Endothelial cell of umbilical vein (primary cell): Measurements from ENCODE around the gene STUM. TPM values are rescaled to one million over a fixed set of nuclear protein-coding genes. Genes with fewer than 3 reads are reported as not detected.

Experiments used
- BruUV-seq: library from RNA; stranded (reverse); fragments of 400-500 nt; replicated peaks from 2 replicates; lab custom pipeline; 2021; lab: Mats Ljungman, UMichigan
- CTCF ChIA-PET: fragments of 300-600, 350-600 bp; sonication (Branson Sonifier 250); formaldehyde crosslinking; loops from one replicate; lab custom pipeline; 2021; ENCODE audit warnings: antibody characterized with exemption, inconsistent platforms; lab: Charles Lee
- POLR2A ChIA-PET: fragments of 300-600, 350-600 bp; sonication (Branson Sonifier 250); formaldehyde crosslinking; loops from one replicate; lab custom pipeline; 2021; ENCODE audit warnings: antibody characterized with exemption, inconsistent platforms; lab: Charles Lee
- DNase-seq: peaks from one replicate; pipeline ENCODE4 v3.0.0-alpha.2; 2011; ENCODE audit warnings: low read depth, low spot score
- FAIRE-seq: peaks from 2 replicates; lab custom pipeline; 2011; peaks lifted over from hg19 to GRCh38; lab: Jason Lieb, UNC
- H2AFZ ChIP-seq: 2 replicates; pipeline ENCODE4 v1.6.0; 2012; ENCODE audit warnings: low read depth, low read length, control low read depth, inconsistent platforms
- H3K27ac ChIP-seq: 2 replicates; pipeline ENCODE4 v1.5.1; 2011; ENCODE audit warnings: low read depth, mild to moderate bottlenecking, control low read depth, low read length, moderate library complexity; ENCODE audit not compliant: insufficient read depth
- H3K27me3 ChIP-seq, 2 experiments: 2 replicates each; pipeline versions ENCODE4 v1.6.0 to v1.6.1; 2011; ENCODE audit warnings: low read length in 2 of 2, mixed read lengths in 1 of 2; ENCODE audit not compliant: control insufficient read depth in 2 of 2, insufficient read depth in 2 of 2
- H3K36me3 ChIP-seq, 2 experiments: 2 replicates in 1 of 2; 3 replicates in 1 of 2; pipeline ENCODE4 v1.5.1; 2011; ENCODE audit warnings: low read length in 2 of 2, mild to moderate bottlenecking in 1 of 2, moderate library complexity in 1 of 2; ENCODE audit not compliant: control insufficient read depth in 2 of 2, insufficient read depth in 2 of 2; ENCODE audit errors: extremely low read depth in 1 of 2
- H3K4me1 ChIP-seq: 3 replicates; pipeline ENCODE4 v1.5.1; 2011; ENCODE audit warnings: mild to moderate bottlenecking, low read length; ENCODE audit not compliant: control insufficient read depth, insufficient read depth; ENCODE audit errors: extremely low read depth
- H3K4me2 ChIP-seq: 2 replicates; pipeline ENCODE4 v1.6.1; 2011; ENCODE audit warnings: low read length, control low read depth, mixed read lengths; ENCODE audit not compliant: insufficient read depth
- H3K4me3 ChIP-seq, 3 experiments: fragments of 200-600 bp in 1 of 3; sonication (generic), shearing (Covaris generic) in 1 of 3; replicated peaks in 1 of 3; 2 replicates each; pipeline ENCODE4 v1.5.1; 2011 to 2016; ENCODE audit warnings: control low read depth in 3 of 3, low read length in 3 of 3, mild to moderate bottlenecking in 2 of 3, inconsistent platforms in 1 of 3, low read depth in 1 of 3, moderate library complexity in 1 of 3; ENCODE audit not compliant: insufficient read depth in 1 of 3
- H3K79me2 ChIP-seq: 2 replicates; pipeline ENCODE4 v1.6.0; 2012; ENCODE audit warnings: low read length, inconsistent platforms; ENCODE audit not compliant: control insufficient read depth, insufficient read depth
- H3K9ac ChIP-seq: replicated peaks from 2 replicates; pipeline ENCODE3; 2011; ENCODE audit warnings: low read length, control low read depth; ENCODE audit not compliant: insufficient read depth; ENCODE audit errors: extremely low read depth
- H3K9me1 ChIP-seq: replicated peaks from 3 replicates; pipeline ENCODE4 v1.6.0; 2011; ENCODE audit warnings: mild to moderate bottlenecking, low read length; ENCODE audit not compliant: control insufficient read depth, insufficient read depth; ENCODE audit errors: extremely low read depth
- H3K9me3 ChIP-seq: replicated peaks from 2 replicates; pipeline ENCODE4 v1.5.1; 2012; ENCODE audit warnings: low read length, inconsistent platforms; ENCODE audit not compliant: control insufficient read depth, insufficient read depth
- H4K20me1 ChIP-seq: replicated peaks from 2 replicates; pipeline ENCODE3; 2011; ENCODE audit warnings: mild to moderate bottlenecking, low read length; ENCODE audit not compliant: control insufficient read depth, insufficient read depth; ENCODE audit errors: extremely low read depth
- CTCF ChIP-seq, 2 donors: IDR thresholded peaks; 1 replicate in 1 of 2; 2 replicates in 1 of 2; pipeline ENCODE4 v1.5.1; 2011; ENCODE audit warnings: low read length in 2 of 2, mild to moderate bottlenecking in 2 of 2, moderate library complexity in 2 of 2, control low read depth in 1 of 2, inconsistent platforms in 1 of 2, low read depth in 1 of 2; ENCODE audit not compliant: insufficient read depth in 1 of 2; ENCODE audit errors: extremely low read depth in 1 of 2
- EZH2 ChIP-seq: IDR thresholded peaks from 2 replicates; pipeline ENCODE4 v1.6.1; 2012; ENCODE audit warnings: borderline replicate concordance, low read depth, mild to moderate bottlenecking, moderate library complexity, low read length, inconsistent platforms; ENCODE audit not compliant: severe bottlenecking
- FOS ChIP-seq: IDR thresholded peaks from 2 replicates; pipeline ENCODE4 v1.6.1; 2011; ENCODE audit warnings: mild to moderate bottlenecking, low read length, moderate library complexity, borderline replicate concordance; ENCODE audit not compliant: insufficient read depth
- GATA2 ChIP-seq: IDR thresholded peaks from 2 replicates; pipeline ENCODE4 v1.7.0; 2011; ENCODE audit warnings: low read depth, mild to moderate bottlenecking, moderate library complexity, mixed read lengths, low read length; ENCODE audit not compliant: insufficient read length, insufficient read depth
- JUN ChIP-seq: IDR thresholded peaks from 2 replicates; pipeline ENCODE4 v1.6.1; 2011; ENCODE audit warnings: borderline replicate concordance, low read depth; ENCODE audit not compliant: insufficient read length, insufficient read depth
- MAX ChIP-seq: IDR thresholded peaks from 2 replicates; pipeline ENCODE4 v1.6.1; 2011; ENCODE audit not compliant: insufficient read depth, insufficient read length
- MYC ChIP-seq: IDR thresholded peaks from one replicate; pipeline ENCODE4 v1.6.1; 2011; ENCODE audit warnings: mild to moderate bottlenecking, low read depth, low read length
- POLR2A ChIP-seq: IDR thresholded peaks from 2 replicates; pipeline ENCODE4 v1.6.1; 2012; ENCODE audit warnings: low read depth, mild to moderate bottlenecking, control low read depth, low read length
- POLR2AphosphoS5 ChIP-seq: IDR thresholded peaks from 2 replicates; pipeline ENCODE4 v1.6.1; 2012; ENCODE audit warnings: low read depth, mild to moderate bottlenecking, control low read depth, low read length, moderate library complexity; ENCODE audit not compliant: insufficient read depth
- dilution Hi-C: fragments of 300-500 bp; cut with MboI; formaldehyde crosslinking; loops from one replicate; pipeline ENCODE4 v1.15.0; 2019; ENCODE audit warnings: low sequenced_read_pairs; ENCODE audit not compliant: extremely low pct_ligation_motif_present
- intact Hi-C: fragments of 100-400 bp; cut with micrococcal nuclease; formaldehyde crosslinking; loops from one replicate; pipeline ENCODE4 v1.10.0; 2022
- polyA plus RNA-seq, 4 experiments: library from polyadenylated mRNA; depleted of rRNA in 3 of 4; stranded (reverse) in 3 of 4; unstranded in 1 of 4; fragments of >200 nt; gene quantifications; 2 replicates each; pipeline versions ENCODE4 v1.2.1 to v1.2.3, GENCODE V29; 2011 to 2012; ENCODE audit warnings: missing spikeins in 1 of 4
- total RNA-seq: library from RNA; stranded (reverse); gene quantifications from 2 replicates; pipeline ENCODE4 v1.2.3, GENCODE V29; 2021

STUM gene
- total and polyA plus RNA-seq, 2 donors (not counting 3 experiments of a cell fraction or from before 2014, with no cell fraction given), result not detected

- CTCF ChIA-PET, result interaction anchor here (0.7 to 8.8 kb wide), 2 partner anchors 11 to 196 kb away, joined by 3 to 85 read pairs; no protein-coding TSS in a partner anchor
- dilution Hi-C loops (no loop called here), intact Hi-C loops (loop anchor here (5.0 kb wide), 3 partner anchors 261 to 806 kb away; no protein-coding TSS in a partner anchor)
- TF ChIP-seq FOS (no peak), CTCF (IDR thresholded peaks at IDR 0.05; ENCODE audit: extremely low read depth in 1 of 2, insufficient read depth in 1 of 2, low read depth in 1 of 2, low read length in 2 of 2) (no peak), MYC (no peak), GATA2 (no peak), POLR2AphosphoS5 (no peak), POLR2A (no peak), MAX (no peak), EZH2 (no peak), JUN (no peak)
- Histone ChIP-seq H3K9me1 (no peaks in the 10 kb centered on the region), H3K4me2 (no peak overlapping the region), H3K9ac (no peak overlapping the region), H3K4me3 (no peak overlapping the region), H3K36me3 (no peaks in the 10 kb centered on the region), H3K79me2 (no peaks in the 10 kb centered on the region), H3K4me1 (no peaks in the 10 kb centered on the region), H2AFZ (no peak overlapping the region), H4K20me1 (no peaks in the 10 kb centered on the region), H3K9me3 (no peaks in the 10 kb centered on the region), H3K27ac (no peak overlapping the region), H3K27me3 (no peaks in the 10 kb centered on the region)
- no TSS peak for BruUV-seq
- DNase-seq (no peak), FAIRE-seq (no peak)
- POLR2A ChIA-PET, result no interaction called here
These were observed 82.9 kb downstream of the STUM start for GRCh38 chr1:226631229-226632000.
